GM12878 (cell line): ENCODE measurements around the gene CDK3. TPM values are rescaled to one million over a fixed set of nuclear protein-coding genes. Genes with fewer than 3 reads are reported as not detected.

Experiments used
- ATAC-seq: fragments of 200-7000 bp; cut with Tn5 transposase; 3 replicates; pipeline ENCODE4 v1.9.1; 2020; ENCODE audit warnings: mild to moderate bottlenecking, moderate library complexity
- Bru-seq: library from RNA; stranded (reverse); fragments of 400-500 nt; gene quantifications from one replicate; lab custom pipeline; 2021; lab: Mats Ljungman, UMichigan
- BruChase-seq, 2 experiments: library from RNA; stranded (reverse); fragments of 400-500 nt; gene quantifications; one replicate each; lab custom pipeline; 2021; lab: Mats Ljungman, UMichigan
- BruUV-seq: library from RNA; stranded (reverse); fragments of 400-500 nt; replicated peaks from 2 replicates; lab custom pipeline; 2021; lab: Mats Ljungman, UMichigan
- CTCF ChIA-PET: fragments of 300-600 bp; sonication (Branson Sonifier 250); formaldehyde crosslinking; extraction: SDS; loops from one replicate; lab custom pipeline; 2021; ENCODE audit warnings: inconsistent platforms; lab: Yijun Ruan, JAX
- POLR2A ChIA-PET: fragments of 350-600 bp; formaldehyde crosslinking; extraction: SDS; loops from one replicate; lab custom pipeline; 2021; ENCODE audit warnings: inconsistent platforms; lab: Charles Lee
- RAD21 ChIA-PET: fragments of 300-600 bp; sonication (Branson Sonifier 250); formaldehyde crosslinking; loops from one replicate; lab custom pipeline; 2023; ENCODE audit warnings: antibody characterized with exemption; ENCODE audit not compliant: unreplicated experiment; lab: Charles Lee
- SMC1A ChIA-PET: fragments of 300-600 bp; sonication (Branson Sonifier 250); formaldehyde crosslinking; loops from one replicate; lab custom pipeline; 2023; ENCODE audit not compliant: unreplicated experiment, uncharacterized antibody; lab: Charles Lee
- DNase-seq: peaks from one replicate; pipeline ENCODE4 v3.0.0-alpha.2; 2011; ENCODE audit warnings: low read depth, low spot score
- FAIRE-seq: peaks from 3 replicates; lab custom pipeline; 2011; peaks lifted over from hg19 to GRCh38; lab: Jason Lieb, UNC
- H2AFZ ChIP-seq: 2 replicates; pipeline ENCODE4 v1.6.0; 2011; ENCODE audit warnings: low read depth, low read length, control low read depth; ENCODE audit not compliant: control insufficient read depth
- H3K27ac ChIP-seq: 2 replicates; pipeline ENCODE4 v1.5.1; 2011; ENCODE audit warnings: control low read depth; ENCODE audit not compliant: control insufficient read depth, insufficient read depth
- H3K27me3 ChIP-seq, 2 experiments: replicated peaks in 1 of 2; 2 replicates each; pipeline versions ENCODE4 v1.6.0 to v1.6.1; 2011; ENCODE audit warnings: low read length in 1 of 2; ENCODE audit not compliant: control insufficient read depth in 2 of 2, insufficient read depth in 2 of 2
- H3K36me3 ChIP-seq, 2 experiments: 2 replicates each; pipeline ENCODE4 v1.5.1; 2011; ENCODE audit warnings: low read length in 1 of 2; ENCODE audit not compliant: control insufficient read depth in 2 of 2, insufficient read depth in 2 of 2
- H3K4me1 ChIP-seq: 2 replicates; pipeline ENCODE4 v1.6.1; 2011; ENCODE audit warnings: mild to moderate bottlenecking, low read length, moderate library complexity, mixed read lengths; ENCODE audit not compliant: control insufficient read depth, insufficient read depth
- H3K4me2 ChIP-seq: 2 replicates; pipeline ENCODE4 v1.6.0; 2011; ENCODE audit warnings: control low read depth; ENCODE audit not compliant: control insufficient read depth, insufficient read depth
- H3K4me3 ChIP-seq: fragments of 200-600 bp; sonication (generic); 2 replicates; pipeline ENCODE4 v1.5.1; 2016
- H3K79me2 ChIP-seq: 2 replicates; pipeline ENCODE4 v1.6.0; 2011; ENCODE audit warnings: low read length; ENCODE audit not compliant: control insufficient read depth, insufficient read depth
- H3K9ac ChIP-seq: 2 replicates; pipeline ENCODE4 v1.8.0; 2011; ENCODE audit warnings: low read length, control low read depth, mixed read lengths; ENCODE audit not compliant: control insufficient read depth, insufficient read depth
- H3K9me3 ChIP-seq: replicated peaks from 3 replicates; pipeline ENCODE4 v1.5.1; 2011; ENCODE audit warnings: mild to moderate bottlenecking, low read length; ENCODE audit not compliant: control insufficient read depth, insufficient read depth
- H4K20me1 ChIP-seq: 2 replicates; pipeline ENCODE4 v1.6.0; 2011; ENCODE audit not compliant: control insufficient read depth, insufficient read depth
- ATF7 ChIP-seq: fragments of 450-650 bp; IDR thresholded peaks from 2 replicates; pipeline ENCODE4 v1.6.1; 2016; ENCODE audit warnings: low read depth, mild to moderate bottlenecking
- NR2F1 ChIP-seq: fragments of 450-650 bp; conservative IDR thresholded peaks from 2 replicates; pipeline ENCODE4 v1.6.1; 2017; ENCODE audit warnings: mild to moderate bottlenecking
- WGBS: methylation state at CpG from one replicate; pipeline ENCODE4 v1.1.6; 2016; ENCODE audit warnings: low lambda C conversion rate; ENCODE audit not compliant: insufficient replicate concordance, insufficient coverage; ENCODE audit errors: missing lambda C conversion rate; 5-methylcytosine and 5-hydroxymethylcytosine counted together
- in situ Hi-C: fragments of 300-500 bp; cut with MboI; formaldehyde crosslinking; loops from 9 replicates; pipeline ENCODE4 v1.14.3; 2018; ENCODE audit warnings: mixed read lengths
- intact Hi-C: fragments of 100-400 bp; cut with micrococcal nuclease; formaldehyde crosslinking; loops from one replicate; pipeline ENCODE4 v1.14.2; 2022; ENCODE audit not compliant: unreplicated experiment
- long read RNA-seq, 2 experiments: library from polyadenylated mRNA; unstranded; transcript quantifications; one replicate each; pipeline ENCODE4 v2.0.0, GENCODE V29; 2019 to 2020
- polyA minus RNA-seq, 3 experiments: library from RNA; depleted of rRNA, polyadenylated mRNA; stranded (reverse); fragments of >200 nt; gene quantifications; 2 replicates each; pipeline ENCODE4 v1.2.3, GENCODE V29; 2011
- polyA plus RNA-seq, 11 experiments: library from polyadenylated mRNA; depleted of rRNA in 4 of 11; unstranded in 6 of 11; stranded (reverse) in 5 of 11; fragments of >200 nt; fragmentation: Nextera tagmentation in 4 of 11; fragmentation: Illumina TruSeq in 1 of 11; extraction: Ambion mirVana in 4 of 11; extraction: Trizol in 1 of 11; gene quantifications; 1 replicate in 1 of 11; 2 replicates in 10 of 11; pipeline versions ENCODE4 v1.2.1 to v1.2.3, GENCODE V29; 2011 to 2016; ENCODE audit warnings: inconsistent platforms in 2 of 11, missing spikeins in 2 of 11, low read depth in 1 of 11
- total RNA-seq, 4 experiments: library from RNA; depleted of rRNA in 3 of 4; stranded (reverse); fragments of >200 nt in 3 of 4; fragmentation: Illumina TruSeq in 1 of 4; extraction: Trizol in 1 of 4; gene quantifications; 2 replicates each; pipeline versions ENCODE4 v1.2.1 to v1.2.3, GENCODE V29; 2013 to 2021

Gene CDK3
- 5.8 and 7.3 TPM in 2 replicates for total RNA-seq (2013; cell fraction: nucleolus; rRNA removed)
- 1.1 and 1.6 TPM in 2 replicates for total RNA-seq (2014; rRNA removed)
- total RNA-seq (2014; rRNA removed; fragmentation: Illumina TruSeq; extraction: Trizol), result 3.5 and 4.0 TPM in 2 replicates
- 5.3 and 6.9 TPM in 2 replicates for total RNA-seq (2021)
- polyA plus RNA-seq (2011; ENCODE audit: low read depth), result 2.2 TPM
- 4.1 and 7.0 TPM in 2 replicates for polyA plus RNA-seq (2011; rRNA removed)
- polyA plus RNA-seq (2011; cell fraction: cytosol; rRNA removed), result 8.2 and 12.7 TPM in 2 replicates
- 62.4 and 67.3 TPM in 2 replicates for polyA plus RNA-seq (2011; cell fraction: nucleus; rRNA removed)
- 4.9 and 5.6 TPM in 2 replicates for polyA plus RNA-seq (2012)
- polyA plus RNA-seq (2014; fragmentation: Illumina TruSeq; extraction: Trizol), result 3.4 and 5.2 TPM in 2 replicates
- polyA plus RNA-seq (2014; fragmentation: Nextera tagmentation; extraction: Ambion mirVana), result 1 to 10 TPM; 1.3 to 1.6 TPM
- 7.1 and 7.9 TPM in 2 replicates for polyA plus RNA-seq (2014; rRNA removed)
- polyA plus RNA-seq (2016; fragmentation: Nextera tagmentation; extraction: Ambion mirVana), result 1 to 10 TPM; 3.5 to 4.5 TPM
- 2.8 and 3.1 TPM in 2 replicates for polyA minus RNA-seq (2011; rRNA and poly(A)+ RNA removed)
- not detected in 2 replicates for polyA minus RNA-seq (2011; cell fraction: cytosol; rRNA and poly(A)+ RNA removed)
- 1.2 and 1.4 TPM in 2 replicates for polyA minus RNA-seq (2011; cell fraction: nucleus; rRNA and poly(A)+ RNA removed)
- Bru-seq, nascent RNA, result percentile 51 among the genes with signal in this experiment
- BruChase-seq, experiment 1, labeled RNA remaining after a 6-hour chase, result percentile 74 among the genes with signal in this experiment
- percentile 72 among the genes with signal in this experiment for BruChase-seq, experiment 2, labeled RNA remaining after a 2-hour chase
- long read RNA-seq, experiment 1, result 0 reads
- long read RNA-seq, experiment 2, result 0 reads

DNA sequence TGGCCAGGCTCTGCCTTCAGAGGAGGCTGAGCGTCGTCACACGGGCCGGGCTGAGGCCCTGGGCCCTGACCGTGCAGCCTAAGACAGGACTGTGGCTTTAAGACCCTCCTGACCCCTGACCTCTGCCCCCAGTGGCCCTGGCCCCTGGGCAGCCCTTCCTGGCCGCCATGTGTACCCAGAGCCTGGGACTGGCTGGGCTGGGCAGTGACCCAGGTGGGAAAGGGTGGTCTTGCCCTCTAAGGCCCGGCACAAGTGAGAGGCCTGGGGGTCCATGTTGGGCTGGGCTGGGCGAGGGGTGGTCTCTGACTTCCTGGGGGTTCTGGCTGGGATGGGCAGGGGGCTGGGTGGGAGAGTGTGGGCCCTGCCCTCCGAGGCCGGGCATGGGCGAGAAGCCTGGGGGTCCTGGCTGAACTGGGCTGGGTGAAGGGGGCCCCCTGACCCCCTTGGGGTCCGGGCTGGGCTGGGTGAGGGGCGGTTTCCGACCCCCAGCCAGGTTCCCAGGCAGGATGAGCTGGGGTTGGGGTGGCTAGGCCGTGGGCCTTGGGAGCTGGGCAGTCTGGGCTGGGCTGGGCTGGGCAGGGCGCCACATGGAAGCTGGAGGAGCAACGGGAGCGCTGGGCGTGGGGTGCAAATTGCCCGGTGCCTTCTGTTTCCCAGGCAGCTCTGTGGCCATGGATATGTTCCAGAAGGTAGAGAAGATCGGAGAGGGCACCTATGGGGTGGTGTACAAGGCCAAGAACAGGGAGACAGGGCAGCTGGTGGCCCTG lies at the start of gene CDK3:
Gene CDK3 (plus strand): TSS at position 101 of the 767 bp plus-strand sequence. CDS start 571 bp downstream, at position 672.
- intact Hi-C loops (no loop called here), in situ Hi-C loops (no loop called here)
- no peak for ATAC-seq
- Histone ChIP-seq H3K9me3 (no peaks in the 10 kb centered on the region), H4K20me1 (no peaks in the 10 kb centered on the region), H3K36me3 (no peaks in the 10 kb centered on the region; a peak in 1 of 4 replicates), H3K79me2 (no peaks in the 10 kb centered on the region), H2AFZ (no peak within 1 kb of the TSS), H3K4me2 (no peak within 1 kb of the TSS), H3K27me3 (no peaks in the 10 kb centered on the region), H3K9ac (no peak within 1 kb of the TSS), H3K4me3 (no peak within 1 kb of the TSS), H3K4me1 (peaks cover 11% of the 10 kb centered on the region), H3K27ac (no peak within 1 kb of the TSS)
- ChIA-PET SMC1A (interaction anchor here (0.8 to 10.8 kb wide), 6 partner anchors 9 to 177 kb away, joined by 3 to 61 read pairs (median 4); partner anchors contain the start of genes FBF1 and MRPL38), RAD21 (interaction anchor here (1.9 kb wide), 1 partner anchor 96 kb away, joined by 4 read pairs; no protein-coding TSS in a partner anchor), POLR2A (interaction anchor here (1.1 to 1.2 kb wide), 3 partner anchors 10 to 145 kb away, joined by 3 to 5 read pairs (median 3); partner anchors contain the start of genes MRPL38 and WBP2), CTCF (interaction anchor here (0.9 to 12.8 kb wide), 10 partner anchors 9 to 119 kb away, joined by 3 to 128 read pairs (median 8); partner anchors contain the start of genes ACOX1, MRPL38 and TEN1)
- DNase-seq, result no peak
- BruUV-seq, result no TSS peak
- no peak for FAIRE-seq
- TF ChIP-seq NR2F1 (peak; percentile 40; the same call in 1 of the 2 replicates), ATF7 (no peak)
- 71% methylated on average over 19 of the region's 21 CpGs for WGBS
